ENCODE results near the gene PERM1. TPM values are rescaled to one million over a fixed set of nuclear protein-coding genes. Genes with fewer than 3 reads are reported as not detected.
A peak's percentile ranks its signal among the peaks of the same experiment; 100 is the strongest.

PERM1 gene
- total and polyA plus RNA-seq, 9 of the 15 experiments (the other 6 are each of a cell fraction or from before 2014, with no cell fraction given), result not detected

DNA sequence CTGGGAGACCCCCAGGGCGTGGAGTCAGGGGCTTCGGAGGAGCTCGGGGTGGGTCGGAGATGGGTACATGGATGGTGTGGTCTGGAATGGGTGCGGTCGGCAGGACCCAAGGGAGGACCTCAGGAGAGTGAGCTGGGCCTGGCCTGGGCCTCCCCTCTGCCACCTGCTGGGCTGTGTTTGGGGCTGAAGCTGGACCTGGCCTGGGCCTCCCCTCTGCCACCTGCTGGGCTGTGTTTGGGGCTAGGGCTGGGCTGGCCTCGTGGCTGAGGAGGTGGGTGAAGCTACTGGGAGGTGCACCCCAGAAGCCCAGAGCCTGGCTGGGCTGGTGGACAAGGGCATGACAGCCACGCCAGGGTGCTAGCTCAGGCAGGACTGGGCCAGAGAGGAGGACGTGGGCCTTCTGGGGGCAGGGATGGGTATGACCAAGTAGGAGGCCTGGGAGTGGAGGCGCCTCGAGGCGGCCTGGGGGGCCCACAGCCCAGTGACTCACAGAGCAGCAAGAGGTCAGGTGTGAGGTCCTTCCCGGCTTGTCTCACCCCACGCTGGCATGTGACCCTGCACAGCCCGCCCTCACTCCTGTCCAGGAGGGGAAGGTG is 43.7 kb downstream of the PERM1 start:
- H3K9me3 ChIP-seq (replicated peaks; ENCODE audit: control insufficient read depth, insufficient read depth, low read depth, low read length), result no peaks in the 10 kb centered on the region
- BruUV-seq (replicated peaks), result no TSS peak
- FAIRE-seq (peak; percentile 85), DNase-seq (ENCODE audit: extremely low read depth in 1 of 4, low spot score in 3 of 4) (peak; percentile 58 to 63 (median 61)), ATAC-seq (peak; percentile 51)
- in situ Hi-C loops (cut with MboI), result no loop called here
- H3K4me2 ChIP-seq (ENCODE audit: insufficient read depth, low read length), result no peak overlapping the region
- no peak overlapping the region for H2AFZ ChIP-seq (ENCODE audit: low read depth, low read length)
- POLR2A ChIA-PET, result interaction anchor here (0.5 to 1.7 kb wide), 10 partner anchors 8 to 252 kb away, joined by 3 to 7 read pairs (median 4); partner anchors contain the start of gene PLEKHN1
- H3K4me3 ChIP-seq, result no peak overlapping the region
- H3K9me1 ChIP-seq (ENCODE audit: control insufficient read depth, insufficient read depth, low read length), result no peaks in the 10 kb centered on the region
- no peak overlapping the region for H3K27ac ChIP-seq (ENCODE audit: extremely low read depth, low read depth, low read length)
- peaks cover 20% of the 10 kb centered on the region; the same call in 1 of the 2 replicates for H4K20me1 ChIP-seq (replicated peaks; ENCODE audit: control insufficient read depth, insufficient read depth, low read length)
- peaks cover 28 to 88% of the 10 kb centered on the region in 2 experiments for H3K4me1 ChIP-seq (replicated peaks in 1 of 2; ENCODE audit: control insufficient read depth in 2 of 2, insufficient read depth in 2 of 2, low read length in 2 of 2)
- CTCF ChIA-PET (ENCODE audit: low intra/inter-chr PET ratio), result interaction anchor here (0.7 to 1.5 kb wide), 3 partner anchors 32 to 49 kb away, joined by 3 to 12 read pairs (median 3); no protein-coding TSS in a partner anchor
- peaks cover 11 to 24% of the 10 kb centered on the region in 2 experiments; a peak in 4 of 5 replicates for H3K27me3 ChIP-seq (ENCODE audit: control insufficient read depth in 2 of 2, insufficient read depth in 2 of 2, low read length in 2 of 2)
- H3K9ac ChIP-seq (ENCODE audit: insufficient read depth in 1 of 2, low read depth in 2 of 2, low read length in 2 of 2), result peak overlapping the region in 1 of 2 experiments; percentile 67; a peak in 2 of 4 replicates
- no peaks in the 10 kb centered on the region for H3K36me3 ChIP-seq (ENCODE audit: control insufficient read depth, insufficient read depth, low read length)
- no peaks in the 10 kb centered on the region for H3K79me2 ChIP-seq (ENCODE audit: control insufficient read depth, insufficient read depth, low read length)
- WGBS (ENCODE audit: insufficient coverage, low coverage, missing lambda C conversion rate), result 39% methylated on average over 15 of the region's 15 CpGs
- intact Hi-C loops (cut with micrococcal nuclease), result no loop called here
- TF ChIP-seq TRIM28 (IDR thresholded peaks at IDR 0.05) (no peak), MTF1 (CRISPR knock-in tag; IDR thresholded peaks at IDR 0.05; ENCODE audit: borderline replicate concordance) (no peak), RAD21 (CRISPR knock-in tag; conservative IDR thresholded peaks at IDR 0.05 in 1 of 2, IDR thresholded peaks at IDR 0.05 in 1 of 2) (peak; percentile 58 to 82), FOXK1 (CRISPR knock-in tag; IDR thresholded peaks at IDR 0.05; ENCODE audit: borderline replicate concordance) (no peak), KLF1 (tag; IDR thresholded peaks at IDR 0.05) (peak; percentile 76; the same call in 1 of the 2 replicates), XRCC5 (IDR thresholded peaks at IDR 0.05; ENCODE audit: low read depth, low read length) (0 out of 2 replicates have a peak, but pooled peaks have one; percentile 13), MYNN (IDR thresholded peaks at IDR 0.05) (0 out of 2 replicates have a peak, but pooled peaks have one; percentile 50), MYNN (CRISPR knock-in tag; IDR thresholded peaks at IDR 0.05) (no peak)
- TF ChIP-seq, protein P1, sequence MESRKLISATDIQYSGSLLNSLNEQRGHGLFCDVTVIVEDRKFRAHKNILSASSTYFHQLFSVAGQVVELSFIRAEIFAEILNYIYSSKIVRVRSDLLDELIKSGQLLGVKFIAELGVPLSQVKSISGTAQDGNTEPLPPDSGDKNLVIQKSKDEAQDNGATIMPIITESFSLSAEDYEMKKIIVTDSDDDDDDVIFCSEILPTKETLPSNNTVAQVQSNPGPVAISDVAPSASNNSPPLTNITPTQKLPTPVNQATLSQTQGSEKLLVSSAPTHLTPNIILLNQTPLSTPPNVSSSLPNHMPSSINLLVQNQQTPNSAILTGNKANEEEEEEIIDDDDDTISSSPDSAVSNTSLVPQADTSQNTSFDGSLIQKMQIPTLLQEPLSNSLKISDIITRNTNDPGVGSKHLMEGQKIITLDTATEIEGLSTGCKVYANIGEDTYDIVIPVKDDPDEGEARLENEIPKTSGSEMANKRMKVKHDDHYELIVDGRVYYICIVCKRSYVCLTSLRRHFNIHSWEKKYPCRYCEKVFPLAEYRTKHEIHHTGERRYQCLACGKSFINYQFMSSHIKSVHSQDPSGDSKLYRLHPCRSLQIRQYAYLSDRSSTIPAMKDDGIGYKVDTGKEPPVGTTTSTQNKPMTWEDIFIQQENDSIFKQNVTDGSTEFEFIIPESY (CRISPR knock-in tag; IDR thresholded peaks at IDR 0.05), result peak; percentile 71
- TF ChIP-seq, protein P2, sequence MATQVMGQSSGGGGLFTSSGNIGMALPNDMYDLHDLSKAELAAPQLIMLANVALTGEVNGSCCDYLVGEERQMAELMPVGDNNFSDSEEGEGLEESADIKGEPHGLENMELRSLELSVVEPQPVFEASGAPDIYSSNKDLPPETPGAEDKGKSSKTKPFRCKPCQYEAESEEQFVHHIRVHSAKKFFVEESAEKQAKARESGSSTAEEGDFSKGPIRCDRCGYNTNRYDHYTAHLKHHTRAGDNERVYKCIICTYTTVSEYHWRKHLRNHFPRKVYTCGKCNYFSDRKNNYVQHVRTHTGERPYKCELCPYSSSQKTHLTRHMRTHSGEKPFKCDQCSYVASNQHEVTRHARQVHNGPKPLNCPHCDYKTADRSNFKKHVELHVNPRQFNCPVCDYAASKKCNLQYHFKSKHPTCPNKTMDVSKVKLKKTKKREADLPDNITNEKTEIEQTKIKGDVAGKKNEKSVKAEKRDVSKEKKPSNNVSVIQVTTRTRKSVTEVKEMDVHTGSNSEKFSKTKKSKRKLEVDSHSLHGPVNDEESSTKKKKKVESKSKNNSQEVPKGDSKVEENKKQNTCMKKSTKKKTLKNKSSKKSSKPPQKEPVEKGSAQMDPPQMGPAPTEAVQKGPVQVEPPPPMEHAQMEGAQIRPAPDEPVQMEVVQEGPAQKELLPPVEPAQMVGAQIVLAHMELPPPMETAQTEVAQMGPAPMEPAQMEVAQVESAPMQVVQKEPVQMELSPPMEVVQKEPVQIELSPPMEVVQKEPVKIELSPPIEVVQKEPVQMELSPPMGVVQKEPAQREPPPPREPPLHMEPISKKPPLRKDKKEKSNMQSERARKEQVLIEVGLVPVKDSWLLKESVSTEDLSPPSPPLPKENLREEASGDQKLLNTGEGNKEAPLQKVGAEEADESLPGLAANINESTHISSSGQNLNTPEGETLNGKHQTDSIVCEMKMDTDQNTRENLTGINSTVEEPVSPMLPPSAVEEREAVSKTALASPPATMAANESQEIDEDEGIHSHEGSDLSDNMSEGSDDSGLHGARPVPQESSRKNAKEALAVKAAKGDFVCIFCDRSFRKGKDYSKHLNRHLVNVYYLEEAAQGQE (IDR thresholded peaks at IDR 0.05; ENCODE audit: borderline replicate concordance), result peak; percentile 65
- TF ChIP-seq, protein P2 (CRISPR knock-in tag; IDR thresholded peaks at IDR 0.05; ENCODE audit: low read depth), result no peak

All from K562 (cell line).